ENCODE data around the gene GSX2.

GRCh38 chr4:54139332-54139731 lies 39.4 kb downstream of the GSX2 start:
- TF ChIP-seq SUZ12 (IDR thresholded peaks at IDR 0.05) (no peak), L3MBTL2 (conservative IDR thresholded peaks at IDR 0.05) (no peak), BHLHE40 (IDR thresholded peaks at IDR 0.05; ENCODE audit: borderline replicate concordance) (no peak), FOXM1 (IDR thresholded peaks at IDR 0.05; ENCODE audit: borderline replicate concordance) (no peak), NFRKB (IDR thresholded peaks at IDR 0.05) (no peak), FOXA1 (IDR thresholded peaks at IDR 0.05) (no peak), FOXK2 (IDR thresholded peaks at IDR 0.05) (no peak), ZNF384 (IDR thresholded peaks at IDR 0.05) (no peak), SP1 (IDR thresholded peaks at IDR 0.05) (no peak)

All from HEK293T (cell line).